ENCODE measurements around the gene KDM6B.

The KDM6B gene

DNA sequence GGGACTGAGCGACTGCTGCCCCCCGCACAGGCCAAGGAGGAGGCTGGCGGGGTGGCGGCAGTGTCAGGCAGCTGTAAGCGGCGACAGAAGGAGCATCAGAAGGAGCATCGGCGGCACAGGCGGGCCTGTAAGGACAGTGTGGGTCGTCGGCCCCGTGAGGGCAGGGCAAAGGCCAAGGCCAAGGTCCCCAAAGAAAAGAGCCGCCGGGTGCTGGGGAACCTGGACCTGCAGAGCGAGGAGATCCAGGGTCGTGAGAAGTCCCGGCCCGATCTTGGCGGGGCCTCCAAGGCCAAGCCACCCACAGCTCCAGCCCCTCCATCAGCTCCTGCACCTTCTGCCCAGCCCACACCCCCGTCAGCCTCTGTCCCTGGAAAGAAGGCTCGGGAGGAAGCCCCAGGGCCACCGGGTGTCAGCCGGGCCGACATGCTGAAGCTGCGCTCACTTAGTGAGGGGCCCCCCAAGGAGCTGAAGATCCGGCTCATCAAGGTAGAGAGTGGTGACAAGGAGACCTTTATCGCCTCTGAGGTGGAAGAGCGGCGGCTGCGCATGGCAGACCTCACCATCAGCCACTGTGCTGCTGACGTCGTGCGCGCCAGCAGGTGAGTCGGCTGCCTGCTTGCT is 15.2 kb downstream of the KDM6B start:
- no peak overlapping the region for H3K4me3 ChIP-seq (ENCODE audit: low read length)
- H3K9ac ChIP-seq (ENCODE audit: low read length) = no peak overlapping the region
- peaks cover 9% of the 10 kb centered on the region for H3K4me1 ChIP-seq (ENCODE audit: control insufficient read depth, insufficient read depth, low read length)
- no peaks in the 10 kb centered on the region for H3K27me3 ChIP-seq (replicated peaks; ENCODE audit: control insufficient read depth, insufficient read depth, low read length)
- H3K36me3 ChIP-seq (ENCODE audit: control insufficient read depth, insufficient read depth, low read length, severe bottlenecking) = peaks cover 48% of the 10 kb centered on the region
- no peak for DNase-seq (ENCODE audit: low read depth)
- H3K9me3 ChIP-seq (ENCODE audit: control insufficient read depth, low read length) = no peaks in the 10 kb centered on the region

DNA sequence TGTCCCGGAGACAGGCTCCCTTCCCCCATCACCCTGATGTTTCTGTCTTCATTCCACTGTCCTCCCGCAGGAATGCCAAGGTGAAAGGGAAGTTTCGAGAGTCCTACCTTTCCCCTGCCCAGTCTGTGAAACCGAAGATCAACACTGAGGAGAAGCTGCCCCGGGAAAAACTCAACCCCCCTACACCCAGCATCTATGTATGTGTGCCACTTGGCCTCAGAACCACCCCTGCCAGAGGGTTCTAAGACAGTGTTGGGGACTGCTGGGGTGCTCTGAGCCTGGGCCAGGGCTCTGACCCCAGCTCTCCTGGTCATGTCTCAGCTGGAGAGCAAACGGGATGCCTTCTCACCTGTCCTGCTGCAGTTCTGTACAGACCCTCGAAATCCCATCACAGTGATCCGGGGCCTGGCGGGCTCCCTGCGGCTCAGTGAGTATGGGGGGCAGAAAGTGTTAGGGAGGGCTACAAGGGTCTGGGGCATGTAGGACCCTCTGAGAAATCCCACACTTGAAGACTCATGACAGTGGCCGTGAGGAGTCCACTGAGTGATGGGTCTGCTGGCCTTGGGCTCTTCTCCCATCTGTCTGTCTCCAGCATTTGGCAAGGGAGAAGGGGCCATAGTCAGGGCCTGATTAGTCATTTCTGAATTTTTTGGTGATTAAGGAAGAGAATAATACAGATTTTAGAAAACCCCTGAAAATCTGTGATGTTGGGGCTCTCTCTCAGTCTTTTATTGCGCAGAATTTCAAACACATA is 15.9 kb downstream of the KDM6B start:
- peaks cover 48% of the 10 kb centered on the region for H3K36me3 ChIP-seq (ENCODE audit: control insufficient read depth, insufficient read depth, low read length, severe bottlenecking)

DNA sequence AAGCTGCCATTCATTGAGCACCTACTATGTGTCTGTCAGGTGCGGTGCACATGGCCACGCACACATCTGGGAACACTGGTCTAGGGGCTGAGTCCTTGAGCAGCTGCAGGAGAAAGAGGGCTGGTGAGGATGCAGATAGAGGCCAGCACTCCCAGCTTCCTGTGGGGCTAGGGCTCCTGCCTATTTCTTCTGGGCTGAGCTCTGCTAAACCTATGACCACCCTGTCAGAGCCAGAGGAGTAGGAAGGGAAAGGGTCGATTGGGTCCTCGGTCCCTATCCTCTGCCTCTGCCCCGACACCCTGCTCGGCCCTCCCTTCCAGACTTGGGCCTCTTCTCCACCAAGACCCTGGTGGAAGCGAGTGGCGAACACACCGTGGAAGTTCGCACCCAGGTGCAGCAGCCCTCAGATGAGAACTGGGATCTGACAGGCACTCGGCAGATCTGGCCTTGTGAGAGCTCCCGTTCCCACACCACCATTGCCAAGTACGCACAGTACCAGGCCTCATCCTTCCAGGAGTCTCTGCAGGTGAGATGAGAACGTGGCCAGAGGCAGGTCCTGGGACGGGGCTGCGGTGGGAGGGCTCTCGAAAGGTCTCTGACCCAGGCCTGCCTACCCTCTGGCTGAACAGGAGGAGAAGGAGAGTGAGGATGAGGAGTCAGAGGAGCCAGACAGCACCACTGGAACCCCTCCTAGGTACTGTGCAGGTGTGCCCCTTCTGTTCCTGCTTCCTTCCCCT is 16.9 kb downstream of the KDM6B start:
- H3K9me3 ChIP-seq (ENCODE audit: control insufficient read depth, low read length) = no peaks in the 10 kb centered on the region
- H3K36me3 ChIP-seq (ENCODE audit: control insufficient read depth, insufficient read depth, low read length, severe bottlenecking) = peaks cover 48% of the 10 kb centered on the region
- peak overlapping the region; percentile 13 for H3K9ac ChIP-seq (ENCODE audit: low read length)
- H3K27me3 ChIP-seq (replicated peaks; ENCODE audit: control insufficient read depth, insufficient read depth, low read length) = no peaks in the 10 kb centered on the region
- peaks cover 9% of the 10 kb centered on the region for H3K4me1 ChIP-seq (ENCODE audit: control insufficient read depth, insufficient read depth, low read length)
- DNase-seq (ENCODE audit: low read depth) = no peak
- no peak overlapping the region for H3K4me3 ChIP-seq (ENCODE audit: low read length)

More for the DNA sequence above, 15.9 kb downstream of the KDM6B start:
- H3K9me3 ChIP-seq (ENCODE audit: control insufficient read depth, low read length) = no peaks in the 10 kb centered on the region
- H3K4me1 ChIP-seq (ENCODE audit: control insufficient read depth, insufficient read depth, low read length) = peaks cover 9% of the 10 kb centered on the region
- DNase-seq (ENCODE audit: low read depth) = no peak
- H3K9ac ChIP-seq (ENCODE audit: low read length) = peak overlapping the region; percentile 1
- H3K4me3 ChIP-seq (ENCODE audit: low read length) = no peak overlapping the region
- no peaks in the 10 kb centered on the region for H3K27me3 ChIP-seq (replicated peaks; ENCODE audit: control insufficient read depth, insufficient read depth, low read length)

DNA sequence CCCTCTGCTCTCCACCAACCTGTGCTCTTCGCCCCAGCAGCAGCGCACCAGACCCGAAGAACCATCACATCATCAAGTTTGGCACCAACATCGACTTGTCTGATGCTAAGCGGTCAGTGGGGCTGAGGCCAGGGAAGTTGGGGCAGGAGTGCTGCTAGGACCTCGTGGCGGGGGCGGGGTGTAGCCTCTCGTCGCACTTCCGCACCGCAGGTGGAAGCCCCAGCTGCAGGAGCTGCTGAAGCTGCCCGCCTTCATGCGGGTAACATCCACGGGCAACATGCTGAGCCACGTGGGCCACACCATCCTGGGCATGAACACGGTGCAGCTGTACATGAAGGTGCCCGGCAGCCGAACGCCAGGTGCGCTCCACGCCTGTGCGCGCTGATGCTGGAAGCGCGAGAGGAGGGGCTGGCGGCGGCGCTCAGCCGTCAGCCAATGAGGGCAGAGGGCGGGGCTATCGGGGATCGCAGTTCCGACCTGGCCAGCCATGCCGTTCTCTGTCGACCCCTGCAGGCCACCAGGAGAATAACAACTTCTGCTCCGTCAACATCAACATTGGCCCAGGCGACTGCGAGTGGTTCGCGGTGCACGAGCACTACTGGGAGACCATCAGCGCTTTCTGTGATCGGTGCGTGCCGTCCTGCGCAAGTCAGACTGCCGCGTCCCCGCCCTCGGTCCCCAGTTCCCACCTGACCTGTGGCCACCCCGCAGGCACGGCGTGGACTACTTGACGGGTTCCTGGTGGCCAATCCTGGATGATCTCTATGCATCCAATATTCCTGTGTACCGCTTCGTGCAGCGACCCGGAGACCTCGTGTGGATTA is 17.6 kb downstream of the KDM6B start:
- Histone ChIP-seq H3K36me3 (ENCODE audit: control insufficient read depth, insufficient read depth, low read length, severe bottlenecking) (peaks cover 44% of the 10 kb centered on the region), H3K4me3 (ENCODE audit: low read length) (no peak overlapping the region)

DNA sequence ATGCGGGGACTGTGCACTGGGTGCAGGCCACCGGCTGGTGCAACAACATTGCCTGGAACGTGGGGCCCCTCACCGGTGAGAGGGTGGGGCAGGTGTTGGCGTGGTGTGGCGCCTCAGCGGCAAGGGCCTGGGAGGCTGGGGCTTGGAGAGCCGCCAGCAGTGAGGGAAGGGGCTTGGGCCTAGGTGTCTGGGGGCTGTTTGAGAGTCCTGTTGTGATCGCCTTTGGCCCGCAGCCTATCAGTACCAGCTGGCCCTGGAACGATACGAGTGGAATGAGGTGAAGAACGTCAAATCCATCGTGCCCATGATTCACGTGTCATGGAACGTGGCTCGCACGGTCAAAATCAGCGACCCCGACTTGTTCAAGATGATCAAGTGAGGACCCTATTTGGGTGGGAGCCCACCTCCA is 18.2 kb downstream of the KDM6B start:
- peaks cover 41% of the 10 kb centered on the region for H3K36me3 ChIP-seq (ENCODE audit: control insufficient read depth, insufficient read depth, low read length, severe bottlenecking)
- H3K4me3 ChIP-seq (ENCODE audit: low read length) = no peak overlapping the region
- DNase-seq (ENCODE audit: low read depth) = no peak
- peaks cover 17% of the 10 kb centered on the region for H3K4me1 ChIP-seq (ENCODE audit: control insufficient read depth, insufficient read depth, low read length)
- H3K9me3 ChIP-seq (ENCODE audit: control insufficient read depth, low read length) = no peaks in the 10 kb centered on the region
- H3K27me3 ChIP-seq (replicated peaks; ENCODE audit: control insufficient read depth, insufficient read depth, low read length) = no peaks in the 10 kb centered on the region
- no peak overlapping the region for H3K9ac ChIP-seq (ENCODE audit: low read length)

More for the DNA sequence above, 17.6 kb downstream of the KDM6B start:
- Histone ChIP-seq H3K9ac (ENCODE audit: low read length) (no peak overlapping the region), H3K4me1 (ENCODE audit: control insufficient read depth, insufficient read depth, low read length) (peaks cover 16% of the 10 kb centered on the region), H3K9me3 (ENCODE audit: control insufficient read depth, low read length) (no peaks in the 10 kb centered on the region), H3K27me3 (replicated peaks; ENCODE audit: control insufficient read depth, insufficient read depth, low read length) (no peaks in the 10 kb centered on the region)
- peak; percentile 93 for DNase-seq (ENCODE audit: low read depth)

DNA sequence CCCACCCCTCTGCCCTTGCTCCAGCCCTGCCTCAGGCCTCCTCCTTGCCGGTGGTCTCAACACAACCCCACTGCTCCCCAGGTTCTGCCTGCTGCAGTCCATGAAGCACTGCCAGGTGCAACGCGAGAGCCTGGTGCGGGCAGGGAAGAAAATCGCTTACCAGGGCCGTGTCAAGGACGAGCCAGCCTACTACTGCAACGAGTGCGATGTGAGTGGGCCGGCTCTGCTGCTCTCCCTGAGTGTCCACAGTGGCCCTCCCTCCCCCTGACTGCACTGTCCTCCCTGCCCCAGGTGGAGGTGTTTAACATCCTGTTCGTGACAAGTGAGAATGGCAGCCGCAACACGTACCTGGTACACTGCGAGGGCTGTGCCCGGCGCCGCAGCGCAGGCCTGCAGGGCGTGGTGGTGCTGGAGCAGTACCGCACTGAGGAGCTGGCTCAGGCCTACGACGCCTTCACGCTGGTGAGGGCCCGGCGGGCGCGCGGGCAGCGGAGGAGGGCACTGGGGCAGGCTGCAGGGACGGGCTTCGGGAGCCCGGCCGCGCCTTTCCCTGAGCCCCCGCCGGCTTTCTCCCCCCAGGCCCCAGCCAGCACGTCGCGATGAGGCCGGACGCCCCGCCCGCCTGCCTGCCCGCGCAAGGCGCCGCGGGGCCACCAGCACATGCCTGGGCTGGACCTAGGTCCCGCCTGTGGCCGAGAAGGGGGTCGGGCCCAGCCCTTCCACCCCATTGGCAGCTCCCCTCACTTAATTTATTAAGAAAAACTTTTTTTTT is 19.1 kb downstream of the KDM6B start:
- Histone ChIP-seq H3K27me3 (replicated peaks; ENCODE audit: control insufficient read depth, insufficient read depth, low read length) (no peaks in the 10 kb centered on the region), H3K4me3 (ENCODE audit: low read length) (no peak overlapping the region), H3K36me3 (ENCODE audit: control insufficient read depth, insufficient read depth, low read length, severe bottlenecking) (peaks cover 41% of the 10 kb centered on the region), H3K9ac (ENCODE audit: low read length) (no peak overlapping the region), H3K9me3 (ENCODE audit: control insufficient read depth, low read length) (no peaks in the 10 kb centered on the region), H3K4me1 (ENCODE audit: control insufficient read depth, insufficient read depth, low read length) (peaks cover 17% of the 10 kb centered on the region)
- no peak for DNase-seq (ENCODE audit: low read depth)

DNA sequence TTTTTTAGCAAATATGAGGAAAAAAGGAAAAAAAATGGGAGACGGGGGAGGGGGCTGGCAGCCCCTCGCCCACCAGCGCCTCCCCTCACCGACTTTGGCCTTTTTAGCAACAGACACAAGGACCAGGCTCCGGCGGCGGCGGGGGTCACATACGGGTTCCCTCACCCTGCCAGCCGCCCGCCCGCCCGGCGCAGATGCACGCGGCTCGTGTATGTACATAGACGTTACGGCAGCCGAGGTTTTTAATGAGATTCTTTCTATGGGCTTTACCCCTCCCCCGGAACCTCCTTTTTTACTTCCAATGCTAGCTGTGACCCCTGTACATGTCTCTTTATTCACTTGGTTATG is 19.6 kb downstream of the KDM6B start:
- H3K4me1 ChIP-seq (ENCODE audit: control insufficient read depth, insufficient read depth, low read length) = peaks cover 21% of the 10 kb centered on the region
- DNase-seq (ENCODE audit: low read depth) = no peak

DNA sequence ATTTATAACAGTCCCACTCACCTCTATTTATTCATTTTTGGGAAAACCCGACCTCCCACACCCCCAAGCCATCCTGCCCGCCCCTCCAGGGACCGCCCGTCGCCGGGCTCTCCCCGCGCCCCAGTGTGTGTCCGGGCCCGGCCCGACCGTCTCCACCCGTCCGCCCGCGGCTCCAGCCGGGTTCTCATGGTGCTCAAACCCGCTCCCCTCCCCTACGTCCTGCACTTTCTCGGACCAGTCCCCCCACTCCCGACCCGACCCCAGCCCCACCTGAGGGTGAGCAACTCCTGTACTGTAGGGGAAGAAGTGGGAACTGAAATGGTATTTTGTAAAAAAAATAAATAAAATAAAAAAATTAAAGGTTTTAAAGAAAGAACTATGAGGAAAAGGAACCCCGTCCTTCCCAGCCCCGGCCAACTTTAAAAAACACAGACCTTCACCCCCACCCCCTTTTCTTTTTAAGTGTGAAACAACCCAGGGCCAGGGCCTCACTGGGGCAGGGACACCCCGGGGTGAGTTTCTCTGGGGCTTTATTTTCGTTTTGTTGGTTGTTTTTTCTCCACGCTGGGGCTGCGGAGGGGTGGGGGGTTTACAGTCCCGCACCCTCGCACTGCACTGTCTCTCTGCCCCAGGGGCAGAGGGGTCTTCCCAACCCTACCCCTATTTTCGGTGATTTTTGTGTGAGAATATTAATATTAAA is 20.2 kb downstream of the KDM6B start:
- DNase-seq (ENCODE audit: low read depth) = no peak
- Histone ChIP-seq H3K36me3 (ENCODE audit: control insufficient read depth, insufficient read depth, low read length, severe bottlenecking) (peaks cover 40% of the 10 kb centered on the region), H3K9ac (ENCODE audit: low read length) (no peak overlapping the region), H3K27me3 (replicated peaks; ENCODE audit: control insufficient read depth, insufficient read depth, low read length) (no peaks in the 10 kb centered on the region), H3K9me3 (ENCODE audit: control insufficient read depth, low read length) (no peaks in the 10 kb centered on the region), H3K4me1 (ENCODE audit: control insufficient read depth, insufficient read depth, low read length) (peaks cover 26% of the 10 kb centered on the region), H3K4me3 (ENCODE audit: low read length) (no peak overlapping the region)

More for the DNA sequence above, 19.6 kb downstream of the KDM6B start:
- H3K4me3 ChIP-seq (ENCODE audit: low read length) = no peak overlapping the region
- H3K9ac ChIP-seq (ENCODE audit: low read length) = no peak overlapping the region
- peaks cover 41% of the 10 kb centered on the region for H3K36me3 ChIP-seq (ENCODE audit: control insufficient read depth, insufficient read depth, low read length, severe bottlenecking)
- H3K27me3 ChIP-seq (replicated peaks; ENCODE audit: control insufficient read depth, insufficient read depth, low read length) = no peaks in the 10 kb centered on the region
- no peaks in the 10 kb centered on the region for H3K9me3 ChIP-seq (ENCODE audit: control insufficient read depth, low read length)

DNA sequence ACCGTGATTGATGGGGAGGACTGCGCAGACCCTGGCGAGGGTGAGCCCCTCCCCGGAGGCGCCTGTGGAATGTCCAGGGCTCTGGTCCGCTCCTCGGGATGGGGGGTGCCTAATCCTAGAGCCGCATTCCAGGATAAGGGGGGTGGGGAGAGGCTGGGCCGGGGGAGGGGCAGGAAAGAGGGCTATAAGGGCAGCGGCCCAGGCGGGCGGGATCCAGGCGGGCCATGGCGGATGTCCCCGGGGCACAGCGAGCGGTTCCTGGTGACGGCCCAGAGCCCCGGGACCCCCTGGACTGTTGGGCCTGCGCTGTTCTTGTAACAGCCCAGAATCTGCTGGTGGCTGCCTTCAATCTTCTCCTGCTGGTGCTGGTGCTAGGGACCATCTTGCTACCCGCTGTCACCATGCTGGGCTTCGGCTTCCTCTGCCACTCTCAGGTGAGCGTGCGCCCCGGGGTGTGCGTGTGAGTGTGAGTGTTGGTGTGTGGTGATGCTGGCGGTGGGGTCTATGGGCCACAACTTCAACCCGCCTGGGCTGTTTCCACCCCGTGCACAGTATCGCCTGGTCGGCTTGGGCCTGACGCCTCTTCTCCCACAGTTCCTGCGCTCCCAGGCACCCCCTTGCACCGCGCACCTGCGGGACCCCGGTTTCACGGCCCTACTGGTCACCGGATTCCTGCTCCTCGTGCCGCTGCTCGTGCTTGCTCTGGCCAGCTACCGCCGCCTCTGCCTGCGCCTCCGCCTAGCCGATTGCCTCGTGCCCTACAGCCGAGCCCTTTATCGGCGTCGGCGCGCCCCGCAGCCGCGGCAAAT is 21.0 kb downstream of the KDM6B start, which contains the start of gene TMEM88:
TMEM88 (plus strand) TSS at position 216 of the 809 bp plus-strand sequence; CDS start at position 225, 9 bp downstream.
- Histone ChIP-seq H3K36me3 (ENCODE audit: control insufficient read depth, insufficient read depth, low read length, severe bottlenecking) (peaks cover 32% of the 10 kb centered on the region), H3K9me3 (ENCODE audit: control insufficient read depth, low read length) (no peaks in the 10 kb centered on the region), H3K4me3 (ENCODE audit: low read length) (peak within 1 kb of the TSS; percentile 82), H3K4me1 (ENCODE audit: control insufficient read depth, insufficient read depth, low read length) (peaks cover 28% of the 10 kb centered on the region), H3K27me3 (replicated peaks; ENCODE audit: control insufficient read depth, insufficient read depth, low read length) (no peaks in the 10 kb centered on the region), H3K9ac (ENCODE audit: low read length) (peak within 1 kb of the TSS; percentile 97)
- DNase-seq (ENCODE audit: low read depth) = no peak

Data from adipocyte (in vitro differentiated cells).